WTC11 (cell line): ENCODE measurements around the gene ACTN1. TPM values are rescaled to one million over a fixed set of nuclear protein-coding genes. Genes with fewer than 3 reads are reported as not detected.

ENCODE experiments used
- ATAC-seq: fragments of 200-7000 bp; cut with Tn5 transposase; 2 replicates; pipeline ENCODE4 v1.10.0; 2021; ENCODE audit warnings: mild to moderate bottlenecking, moderate library complexity
- CTCF ChIA-PET: fragments of 300-600 bp; sonication (Branson Sonifier 250); formaldehyde crosslinking; loops from one replicate; lab custom pipeline; 2021; ENCODE audit warnings: antibody characterized with exemption; lab: Charles Lee
- POLR2A ChIA-PET: fragments of 350-600 bp; sonication (Branson Sonifier 250); formaldehyde crosslinking; loops from one replicate; lab custom pipeline; 2021; ENCODE audit warnings: antibody characterized with exemption; lab: Charles Lee
- DNase-seq: peaks from one replicate; pipeline ENCODE4 v3.0.0; 2021; ENCODE audit warnings: low spot score
- H3K27ac Mint-ChIP-seq: 2 replicates; pipeline ENCODE4 v1.8.0; 2021; ENCODE audit warnings: mixed read lengths
- H3K27me3 Mint-ChIP-seq: 2 replicates; pipeline ENCODE4 v1.8.0; 2021; ENCODE audit warnings: low read depth, mild to moderate bottlenecking, moderate library complexity, mixed read lengths
- H3K36me3 Mint-ChIP-seq: 2 replicates; pipeline ENCODE4 v1.8.0; 2021; ENCODE audit warnings: mixed read lengths
- H3K4me1 Mint-ChIP-seq: 2 replicates; pipeline ENCODE4 v1.8.0; 2022; ENCODE audit warnings: mixed read lengths
- H3K4me3 Mint-ChIP-seq: 2 replicates; pipeline ENCODE4 v1.8.0; 2021; ENCODE audit warnings: mild to moderate bottlenecking, moderate library complexity, mixed read lengths
- H3K9me3 Mint-ChIP-seq: 2 replicates; pipeline ENCODE4 v1.8.0; 2021; ENCODE audit warnings: mixed read lengths
- ARID4B ChIP-seq: sonication (generic); formaldehyde crosslinking; IDR thresholded peaks from 2 replicates; pipeline ENCODE4 v1.8.0; 2023; ENCODE audit warnings: missing genetic modification reagents, mild to moderate bottlenecking, borderline replicate concordance
- CREM ChIP-seq: sonication (generic); formaldehyde crosslinking; IDR thresholded peaks from 2 replicates; pipeline ENCODE4 v1.8.1; 2022; ENCODE audit warnings: mild to moderate bottlenecking, missing genetic modification reagents, moderate library complexity
- E2F5 ChIP-seq: sonication (generic); formaldehyde crosslinking; IDR thresholded peaks from 2 replicates; pipeline ENCODE4 v1.8.1; 2022; ENCODE audit warnings: mild to moderate bottlenecking, moderate library complexity, missing genetic modification reagents
- IRF1 ChIP-seq: sonication (generic); formaldehyde crosslinking; IDR thresholded peaks from 2 replicates; pipeline ENCODE4 v1.8.0; 2023; ENCODE audit warnings: missing genetic modification reagents
- JAZF1 ChIP-seq: fragments of 250-450 bp; sonication (Bioruptor Pico); IDR thresholded peaks from 2 replicates; pipeline ENCODE4 v1.9.0; 2021; ENCODE audit warnings: moderate library complexity, mild to moderate bottlenecking, inconsistent platforms
- JUN ChIP-seq: sonication (generic); formaldehyde crosslinking; IDR thresholded peaks from 2 replicates; pipeline ENCODE4 v1.8.0; 2023; ENCODE audit warnings: mild to moderate bottlenecking, missing genetic modification reagents
- KAT7 ChIP-seq: sonication (generic); formaldehyde crosslinking; IDR thresholded peaks from 2 replicates; pipeline ENCODE4 v1.8.1; 2023; ENCODE audit warnings: missing genetic modification reagents, mild to moderate bottlenecking, borderline replicate concordance
- MAX ChIP-seq: sonication (generic); formaldehyde crosslinking; IDR thresholded peaks from 2 replicates; pipeline ENCODE4 v1.8.0; 2022; ENCODE audit warnings: mild to moderate bottlenecking, missing genetic modification reagents
- MLX ChIP-seq: sonication (generic); formaldehyde crosslinking; IDR thresholded peaks from 2 replicates; pipeline ENCODE4 v1.8.1; 2023; ENCODE audit warnings: mild to moderate bottlenecking, missing genetic modification reagents, moderate library complexity
- PRDM15 ChIP-seq: sonication (generic); formaldehyde crosslinking; IDR thresholded peaks from 2 replicates; pipeline ENCODE4 v1.8.0; 2022; ENCODE audit warnings: missing genetic modification reagents
- SOX15 ChIP-seq: fragments of 250-450 bp; sonication (Bioruptor Pico); IDR thresholded peaks from 2 replicates; pipeline ENCODE4 v1.9.0; 2021; ENCODE audit warnings: mild to moderate bottlenecking
- SP1 ChIP-seq: sonication (generic); formaldehyde crosslinking; conservative IDR thresholded peaks from 2 replicates; pipeline ENCODE4 v1.8.1; 2022; ENCODE audit warnings: missing genetic modification reagents
- TEAD4 ChIP-seq: sonication (generic); formaldehyde crosslinking; IDR thresholded peaks from 2 replicates; pipeline ENCODE4 v1.8.0; 2022; ENCODE audit warnings: mild to moderate bottlenecking, missing genetic modification reagents
- TP53 ChIP-seq: sonication (generic); formaldehyde crosslinking; IDR thresholded peaks from 2 replicates; pipeline ENCODE4 v1.8.1; 2023; ENCODE audit warnings: mild to moderate bottlenecking, missing genetic modification reagents
- ZNF396 ChIP-seq: fragments of 250-450 bp; sonication (Bioruptor Pico); IDR thresholded peaks from 2 replicates; pipeline ENCODE4 v1.8.0; 2021; ENCODE audit warnings: mild to moderate bottlenecking, moderate library complexity, borderline replicate concordance
- ZNF423 ChIP-seq: fragments of 250-450 bp; sonication (Bioruptor Pico); IDR thresholded peaks from 2 replicates; pipeline ENCODE4 v2.1.2; 2022; ENCODE audit warnings: mild to moderate bottlenecking, moderate library complexity
- ZNF425 ChIP-seq: fragments of 250-450 bp; sonication (Bioruptor Pico); conservative IDR thresholded peaks from 2 replicates; pipeline ENCODE4 v1.9.0; 2021; ENCODE audit warnings: mild to moderate bottlenecking
- ZNF512 ChIP-seq: sonication (generic); formaldehyde crosslinking; IDR thresholded peaks from 2 replicates; pipeline ENCODE4 v1.8.1; 2022; ENCODE audit warnings: missing genetic modification reagents, borderline replicate concordance
- ZNF671 ChIP-seq: fragments of 250-450 bp; sonication (Bioruptor Pico); IDR thresholded peaks from 2 replicates; pipeline ENCODE4 v1.8.0; 2021; ENCODE audit warnings: mild to moderate bottlenecking
- total RNA-seq: library from RNA; stranded (reverse); gene quantifications from 3 replicates; pipeline ENCODE4 v1.2.3, GENCODE V29; 2021

The ACTN1 gene
- total RNA-seq, 1 experiment from 2014 or later, result 196 TPM

- H3K4me3 Mint-ChIP-seq, result no peak overlapping the region
- ChIA-PET CTCF (interaction anchor here (0.5 to 0.7 kb wide), 2 partner anchors 13 to 362 kb away, joined by 3 to 6 read pairs; partner anchors contain the start of gene GALNT16), POLR2A (no interaction called here)
- ATAC-seq (no peak), DNase-seq (no peak)
- H3K36me3 Mint-ChIP-seq, result peaks cover 65% of the 10 kb centered on the region
- H3K27me3 Mint-ChIP-seq, result no peaks in the 10 kb centered on the region
- no peak overlapping the region for H3K27ac Mint-ChIP-seq
- TF ChIP-seq PRDM15 (CRISPR knock-in tag) (no peak), ZNF396 (CRISPR knock-in tag) (no peak), IRF1 (no peak), MLX (no peak), ZNF512 (CRISPR knock-in tag) (no peak), TEAD4 (CRISPR knock-in tag) (no peak), ZNF671 (CRISPR knock-in tag) (no peak), SOX15 (CRISPR knock-in tag) (no peak), JUN (no peak), MAX (CRISPR knock-in tag) (no peak)
- H3K4me1 Mint-ChIP-seq, result no peaks in the 10 kb centered on the region
- no peaks in the 10 kb centered on the region for H3K9me3 Mint-ChIP-seq
Observed at GRCh38 chr14:68898248-68899032, 80.7 kb downstream of the ACTN1 start.

GRCh38 chr14:68897559-68898155 is 81.4 kb downstream of the ACTN1 start:
- Mint-ChIP-seq H3K4me1 (no peaks in the 10 kb centered on the region), H3K9me3 (no peaks in the 10 kb centered on the region), H3K27ac (no peak overlapping the region), H3K27me3 (no peaks in the 10 kb centered on the region), H3K4me3 (no peak overlapping the region), H3K36me3 (peaks cover 64% of the 10 kb centered on the region)
- ATAC-seq (no peak), DNase-seq (no peak)
- CTCF ChIA-PET, result interaction anchor here (0.7 to 1.0 kb wide), 2 partner anchors 14 to 61 kb away, joined by 3 read pairs; no protein-coding TSS in a partner anchor
- POLR2A ChIA-PET, result no interaction called here
- TF ChIP-seq ZNF425 (CRISPR knock-in tag) (no peak), TP53 (no peak), ARID4B (CRISPR knock-in tag) (no peak), ZNF423 (CRISPR knock-in tag) (no peak), E2F5 (CRISPR knock-in tag) (no peak), KAT7 (no peak), JAZF1 (CRISPR knock-in tag) (no peak), SP1 (no peak), CREM (CRISPR knock-in tag) (no peak)
